ENCODE data around the gene MYDGF.
"Not testable (repeated sequence)": the region's sequence is repeated elsewhere in the genome, so short reads cannot be mapped to it uniquely, and the experiment has no call there.

Gene MYDGF

DNA sequence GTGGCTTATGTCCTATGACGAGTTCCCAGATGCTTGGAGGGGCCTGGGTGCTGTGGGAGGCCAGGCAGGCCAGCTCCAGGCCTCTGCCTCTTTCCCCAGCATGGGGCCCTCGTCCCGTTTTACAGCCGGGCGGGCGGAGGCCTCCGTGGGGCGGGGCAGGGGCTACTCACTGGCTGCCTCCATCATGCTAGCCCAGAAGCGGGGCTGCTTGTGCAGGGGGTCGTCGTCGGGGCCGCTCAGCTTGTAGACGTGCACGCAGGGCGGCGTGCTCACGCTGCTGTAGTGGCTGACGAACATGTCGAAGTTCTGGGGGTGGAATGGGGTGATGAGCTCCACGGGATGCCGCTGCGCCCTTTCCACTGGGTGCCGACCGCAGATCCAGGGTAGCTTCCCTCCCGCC is 18.4 kb upstream of the MYDGF start:
- no peak overlapping the region for H3K4me3 ChIP-seq (ENCODE audit: low read depth, low read length)
- in situ Hi-C loops (cut with HindIII; ENCODE audit: low sequenced_read_pairs) = no loop called here
- TF ChIP-seq, protein P1, sequence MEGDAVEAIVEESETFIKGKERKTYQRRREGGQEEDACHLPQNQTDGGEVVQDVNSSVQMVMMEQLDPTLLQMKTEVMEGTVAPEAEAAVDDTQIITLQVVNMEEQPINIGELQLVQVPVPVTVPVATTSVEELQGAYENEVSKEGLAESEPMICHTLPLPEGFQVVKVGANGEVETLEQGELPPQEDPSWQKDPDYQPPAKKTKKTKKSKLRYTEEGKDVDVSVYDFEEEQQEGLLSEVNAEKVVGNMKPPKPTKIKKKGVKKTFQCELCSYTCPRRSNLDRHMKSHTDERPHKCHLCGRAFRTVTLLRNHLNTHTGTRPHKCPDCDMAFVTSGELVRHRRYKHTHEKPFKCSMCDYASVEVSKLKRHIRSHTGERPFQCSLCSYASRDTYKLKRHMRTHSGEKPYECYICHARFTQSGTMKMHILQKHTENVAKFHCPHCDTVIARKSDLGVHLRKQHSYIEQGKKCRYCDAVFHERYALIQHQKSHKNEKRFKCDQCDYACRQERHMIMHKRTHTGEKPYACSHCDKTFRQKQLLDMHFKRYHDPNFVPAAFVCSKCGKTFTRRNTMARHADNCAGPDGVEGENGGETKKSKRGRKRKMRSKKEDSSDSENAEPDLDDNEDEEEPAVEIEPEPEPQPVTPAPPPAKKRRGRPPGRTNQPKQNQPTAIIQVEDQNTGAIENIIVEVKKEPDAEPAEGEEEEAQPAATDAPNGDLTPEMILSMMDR (IDR thresholded peaks at IDR 0.05; ENCODE audit: low read depth, low read length) = no peak
- DNase-seq (ENCODE audit: low read depth, low spot score) = no peak

DNA sequence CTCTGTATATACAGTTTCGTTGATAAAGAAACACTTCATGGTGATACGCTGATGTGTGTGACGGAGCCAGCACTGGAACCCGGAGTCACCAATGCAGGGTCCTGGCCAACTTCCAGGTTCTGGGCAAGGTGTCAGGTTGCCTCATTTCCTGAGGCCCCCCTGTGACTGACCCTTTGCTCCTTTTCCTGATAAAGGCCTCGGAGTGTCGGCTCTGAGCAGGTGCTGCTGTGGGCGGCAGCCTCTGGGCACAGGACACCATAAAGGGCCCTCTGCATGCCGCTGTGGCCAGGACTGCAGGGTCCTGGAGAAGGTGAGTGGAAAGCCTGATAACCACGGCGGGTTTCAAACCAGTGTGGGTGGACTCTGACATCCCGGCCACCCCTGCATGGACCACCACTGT is 17.3 kb upstream of the MYDGF start:
- no peak overlapping the region for H3K4me3 ChIP-seq (ENCODE audit: low read depth, low read length)
- TF ChIP-seq, protein P1 (IDR thresholded peaks at IDR 0.05; ENCODE audit: low read depth, low read length) = no peak
- in situ Hi-C loops (cut with HindIII; ENCODE audit: low sequenced_read_pairs) = no loop called here
- no peak for DNase-seq (ENCODE audit: low read depth, low spot score)

DNA sequence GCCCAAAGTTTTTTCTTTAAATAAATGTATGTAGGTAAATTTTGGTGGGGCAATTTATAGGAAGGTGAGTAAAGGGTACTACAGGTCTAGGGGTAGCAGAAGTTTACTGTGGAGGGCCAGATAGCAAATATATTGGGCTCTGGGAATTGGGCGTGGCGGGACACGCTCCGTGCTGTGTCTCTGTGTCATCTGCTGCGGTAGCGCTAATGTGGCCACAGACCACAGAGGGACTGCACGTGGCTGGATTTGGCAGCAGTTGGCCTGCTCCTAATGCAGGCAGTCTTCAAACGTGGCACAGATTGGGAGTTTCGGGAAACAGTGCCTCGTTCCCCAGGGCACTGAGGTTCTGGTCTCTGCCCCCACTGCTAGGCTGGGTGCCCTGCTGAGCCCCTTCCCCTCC is 16.6 kb upstream of the MYDGF start:
- in situ Hi-C loops (cut with HindIII; ENCODE audit: low sequenced_read_pairs) = no loop called here
- H3K4me3 ChIP-seq (ENCODE audit: low read depth, low read length) = no peak overlapping the region
- no peak for DNase-seq (ENCODE audit: low read depth, low spot score)
- TF ChIP-seq, protein P1 (IDR thresholded peaks at IDR 0.05; ENCODE audit: low read depth, low read length) = no peak

DNA sequence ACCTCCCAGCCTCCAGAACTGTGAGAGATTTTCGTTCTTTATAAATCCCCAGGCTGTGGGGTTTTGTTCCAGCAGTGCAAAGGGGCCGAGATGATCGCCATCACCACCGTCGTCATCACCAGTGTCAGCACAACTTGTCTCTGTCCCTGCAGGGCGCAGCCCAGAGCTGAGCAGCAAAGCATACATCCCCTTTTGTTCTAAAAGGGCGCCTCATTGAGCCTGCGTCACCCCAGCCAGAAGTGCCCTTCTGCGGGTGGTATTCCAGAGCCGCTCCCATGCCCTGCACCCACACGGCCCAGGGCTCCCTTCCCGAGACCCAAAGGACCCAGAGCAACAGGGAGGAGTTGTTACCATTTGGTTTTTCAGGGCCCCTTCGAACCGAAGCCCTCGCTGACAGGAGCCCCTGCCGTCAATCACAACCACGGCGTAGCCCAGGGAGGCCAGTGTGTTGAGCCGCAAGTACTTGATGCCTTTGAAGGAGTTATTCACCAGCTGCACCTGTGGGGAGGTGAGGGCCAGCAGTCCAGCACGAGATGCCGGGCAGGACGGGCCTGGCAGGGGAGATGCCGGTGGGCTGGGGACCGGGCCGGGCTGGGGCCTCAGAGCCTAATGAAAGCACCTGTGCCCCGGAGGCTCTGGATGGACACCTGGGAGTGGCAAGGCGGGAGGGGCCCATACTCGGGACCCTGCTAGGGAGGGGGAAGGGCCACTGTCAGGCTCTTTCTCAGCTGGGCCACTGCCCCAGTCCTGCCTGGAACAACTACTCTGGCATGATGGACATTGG is 14.4 kb upstream of the MYDGF start:
- TF ChIP-seq, protein P1 (IDR thresholded peaks at IDR 0.05; ENCODE audit: low read depth, low read length) = no peak
- in situ Hi-C loops (cut with HindIII; ENCODE audit: low sequenced_read_pairs) = no loop called here
- H3K4me3 ChIP-seq (ENCODE audit: low read depth, low read length) = no peak overlapping the region
- no peak for DNase-seq (ENCODE audit: low read depth, low spot score)

DNA sequence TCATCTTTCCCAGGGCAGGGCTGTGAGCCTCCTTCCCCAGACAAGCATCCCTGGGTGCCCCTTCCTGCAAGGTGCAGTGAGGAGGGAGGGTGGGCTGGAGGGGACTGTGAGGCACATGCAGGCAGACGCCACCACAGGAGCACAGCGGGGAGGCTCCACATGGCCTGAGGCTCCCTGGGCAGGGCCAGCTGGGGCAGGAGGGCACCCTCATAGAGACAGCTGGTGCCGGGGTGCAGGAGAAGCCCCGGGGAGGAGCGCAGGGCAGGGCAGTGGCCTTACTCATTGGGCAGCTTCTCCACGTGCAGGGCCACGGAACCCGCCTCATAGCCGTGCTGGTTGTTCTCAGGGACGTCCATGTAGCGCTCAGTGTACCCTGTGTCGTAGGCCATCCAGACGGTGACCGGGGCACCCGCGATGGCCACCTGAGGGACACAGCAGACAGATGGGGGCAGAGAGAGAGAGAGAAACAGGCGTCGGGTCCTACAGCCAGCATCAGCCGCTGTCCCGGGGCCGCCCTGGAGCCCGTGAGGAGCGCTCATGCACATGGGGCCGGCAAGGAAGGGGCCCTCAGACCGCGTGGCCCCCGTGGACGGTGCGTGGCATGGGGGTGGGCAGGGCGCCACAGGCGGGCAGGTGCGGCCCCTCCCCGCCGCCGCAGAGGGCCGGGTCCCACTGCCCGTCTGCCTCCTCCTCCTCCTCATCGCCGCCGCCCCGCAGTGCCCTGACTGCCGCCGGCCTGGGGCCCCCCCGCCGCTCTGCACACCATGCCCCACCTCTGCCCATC is 12.5 kb upstream of the MYDGF start:
- in situ Hi-C loops (cut with HindIII; ENCODE audit: low sequenced_read_pairs) = no loop called here
- H3K4me3 ChIP-seq (ENCODE audit: low read depth, low read length) = no peak overlapping the region
- TF ChIP-seq, protein P1 (IDR thresholded peaks at IDR 0.05; ENCODE audit: low read depth, low read length) = no peak
- DNase-seq (ENCODE audit: low read depth, low spot score) = no peak

DNA sequence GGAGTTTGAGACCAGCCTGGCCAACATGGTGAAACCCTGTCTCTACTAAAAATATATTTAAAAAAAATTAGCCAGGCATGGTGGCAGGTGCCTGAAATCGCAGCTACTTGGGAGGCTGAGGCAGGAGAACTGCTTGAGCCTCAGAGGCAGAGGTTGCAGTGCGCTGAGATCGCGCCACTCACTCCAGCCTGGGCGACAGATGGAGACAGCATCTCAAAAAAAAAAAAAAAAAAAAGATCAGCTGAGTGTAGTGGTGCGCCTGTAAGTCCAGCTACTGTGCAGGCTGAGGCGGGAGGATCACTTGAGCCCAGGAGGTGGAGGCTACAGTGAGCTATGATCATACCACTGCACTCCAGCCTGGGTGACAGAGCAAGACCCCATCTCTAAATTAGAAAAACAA is 9.9 kb upstream of the MYDGF start:
- DNase-seq (ENCODE audit: low read depth, low spot score); in situ Hi-C loops (cut with HindIII; ENCODE audit: low sequenced_read_pairs); H3K4me3 ChIP-seq (ENCODE audit: low read depth, low read length): not testable (repeated sequence)
